Activated gamma-delta T cell treated with Interleukin-2 at 50 U/mL for 16 hours (primary cell): ENCODE results near the gene KRTAP10-10.
"Not testable (repeated sequence)": the region's sequence is repeated elsewhere in the genome, so short reads cannot be mapped to it uniquely, and the experiment has no call there.

Experiments
- DNase-seq: peaks from one replicate; pipeline ENCODE4 v3.0.0-alpha.2; 2020

Gene KRTAP10-10

DNA sequence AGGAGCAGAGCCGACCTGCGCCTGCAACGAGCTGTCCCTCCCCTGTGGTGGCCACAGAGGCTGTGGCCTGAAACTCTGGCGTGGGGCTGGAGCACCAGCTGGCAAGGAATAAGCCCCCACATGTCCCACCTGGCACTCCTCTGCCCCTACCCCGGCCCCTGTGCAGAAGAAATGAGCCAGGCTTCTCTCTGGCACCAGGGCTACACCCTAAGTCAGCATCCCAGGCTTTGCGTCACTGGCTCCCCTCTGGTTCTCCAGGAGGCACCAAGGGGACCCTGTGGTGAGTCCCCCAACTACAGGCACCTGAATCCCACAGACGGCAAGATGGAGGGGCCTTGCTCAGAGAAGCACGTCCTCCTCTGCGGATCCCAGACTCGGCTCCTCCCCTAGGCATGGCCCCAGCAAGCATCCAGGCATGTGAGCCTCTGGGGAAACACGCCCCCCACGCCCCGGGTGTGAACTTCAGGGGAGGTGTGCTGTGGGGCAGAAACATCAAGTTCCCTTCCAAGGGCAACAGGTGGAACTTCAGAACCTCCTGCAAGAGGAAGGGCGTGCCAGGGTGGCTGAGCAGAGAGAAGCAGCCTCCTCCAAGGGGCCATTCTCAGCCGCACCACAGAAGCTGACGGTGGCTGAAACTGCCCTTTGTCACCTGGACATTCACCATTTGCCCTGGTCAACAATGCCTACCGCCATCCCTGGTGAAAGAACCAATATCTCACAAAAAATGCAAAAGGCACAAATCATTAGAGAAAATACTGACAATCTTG is 33.9 kb upstream of the KRTAP10-10 start:
- no peak for DNase-seq

DNA sequence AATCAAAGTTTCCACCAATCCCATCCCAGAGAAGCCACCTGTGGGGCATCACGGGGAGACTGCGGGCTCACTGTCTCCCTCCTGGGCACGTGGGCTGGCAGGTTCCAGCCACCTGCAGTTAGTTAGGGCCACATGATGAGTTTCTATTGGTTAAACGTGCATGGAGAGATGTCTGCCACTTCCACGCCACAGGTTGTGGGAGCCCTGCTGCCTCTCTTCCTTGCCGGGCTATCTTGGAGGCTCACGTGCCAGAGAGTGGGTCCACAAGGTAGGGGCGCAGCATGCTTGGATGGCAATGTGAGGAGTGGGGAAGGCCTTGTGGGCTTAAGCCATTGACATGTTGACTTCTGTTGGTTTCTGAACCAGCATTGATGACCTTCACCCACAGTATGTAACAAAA is 33.2 kb upstream of the KRTAP10-10 start:
- DNase-seq, result no peak

DNA sequence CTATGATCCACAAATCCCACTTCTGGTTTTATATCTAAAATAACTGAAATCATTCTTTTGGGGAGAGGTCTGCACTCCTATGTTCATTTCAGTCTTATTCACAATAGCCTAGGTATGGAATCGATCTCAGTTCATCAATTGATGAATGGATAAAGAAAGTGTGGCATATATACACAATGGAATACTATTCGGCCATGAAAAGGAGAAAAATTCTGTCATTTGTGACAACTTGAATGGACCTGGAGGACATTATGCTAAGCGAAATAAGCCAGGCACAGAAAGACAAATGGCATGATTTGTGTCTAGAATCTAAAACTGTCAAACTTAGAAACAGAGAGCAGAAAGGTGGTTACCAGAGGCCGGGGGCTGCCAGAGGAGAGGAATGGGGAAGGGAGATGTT is 30.7 kb upstream of the KRTAP10-10 start:
- no peak for DNase-seq

DNA sequence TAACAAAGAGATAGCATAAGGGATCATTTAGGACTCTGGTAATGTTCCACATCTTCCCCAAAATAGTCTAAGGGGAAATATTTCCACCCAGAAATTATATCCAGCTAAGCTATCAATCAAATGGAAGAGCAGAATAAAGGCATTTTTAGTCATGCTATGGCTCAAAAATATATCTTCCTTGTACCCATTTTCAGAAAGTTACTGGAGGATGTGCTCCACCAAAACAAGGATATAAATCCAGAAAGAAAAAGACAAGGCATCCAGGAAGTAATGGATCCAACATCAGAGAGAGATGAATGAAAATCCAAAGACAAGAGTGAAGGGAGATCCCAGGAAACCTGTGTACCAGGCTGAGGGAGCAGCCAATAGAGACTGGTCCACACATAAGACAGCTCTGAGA is 28.0 kb upstream of the KRTAP10-10 start:
- DNase-seq, result no peak

DNA sequence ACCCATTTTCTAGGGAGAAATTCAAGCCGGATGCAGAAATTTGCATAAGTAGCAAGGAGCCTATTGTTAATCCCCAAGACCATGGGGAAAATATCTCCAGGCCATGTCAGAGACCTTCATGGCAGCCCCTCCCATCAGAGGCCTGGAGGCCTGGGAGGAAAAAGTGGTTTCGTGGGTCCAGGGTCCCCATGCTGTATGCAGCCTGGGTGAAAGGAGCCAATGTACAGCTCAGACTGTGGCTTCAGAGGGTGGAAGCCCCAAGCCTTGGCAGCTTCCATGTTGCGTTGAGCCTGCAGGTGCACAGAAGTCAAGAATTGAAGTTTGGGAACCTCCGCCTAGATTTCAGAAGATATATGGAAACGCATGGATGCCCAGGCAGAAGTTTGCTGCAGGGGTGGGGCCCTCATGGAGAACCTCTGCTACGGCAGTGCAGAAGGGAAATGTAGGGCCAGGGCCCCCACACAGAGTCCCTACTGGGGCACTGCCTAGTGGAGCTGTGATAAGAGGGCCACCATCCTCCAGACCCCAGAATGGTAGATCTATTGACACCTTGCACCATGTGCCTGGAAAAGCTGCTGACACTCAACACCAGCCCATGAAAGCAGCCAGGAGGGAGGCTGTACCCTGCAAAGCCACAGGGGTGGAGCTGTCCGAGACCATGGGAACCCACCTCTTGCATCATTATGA is 26.9 kb upstream of the KRTAP10-10 start:
- not testable (repeated sequence) for DNase-seq

DNA sequence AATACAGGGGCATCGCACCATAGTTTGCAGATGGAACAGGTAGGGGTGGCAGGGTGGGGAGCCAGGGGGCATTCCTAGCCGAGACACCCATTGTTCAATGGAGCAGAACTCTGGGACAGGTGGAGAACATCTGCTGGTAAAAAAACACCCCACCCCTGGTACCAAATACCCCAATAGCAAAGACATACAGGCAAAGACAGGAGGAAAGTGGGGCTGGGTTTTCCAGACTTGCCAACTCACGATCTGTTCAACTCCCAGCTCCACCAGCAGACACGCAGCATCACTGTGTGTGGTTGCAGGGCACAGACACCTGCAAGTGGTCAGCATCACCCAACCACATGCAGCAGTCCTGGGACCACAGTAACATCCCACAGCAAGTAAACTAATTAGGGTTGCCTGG is 25.6 kb upstream of the KRTAP10-10 start:
- DNase-seq, result no peak

DNA sequence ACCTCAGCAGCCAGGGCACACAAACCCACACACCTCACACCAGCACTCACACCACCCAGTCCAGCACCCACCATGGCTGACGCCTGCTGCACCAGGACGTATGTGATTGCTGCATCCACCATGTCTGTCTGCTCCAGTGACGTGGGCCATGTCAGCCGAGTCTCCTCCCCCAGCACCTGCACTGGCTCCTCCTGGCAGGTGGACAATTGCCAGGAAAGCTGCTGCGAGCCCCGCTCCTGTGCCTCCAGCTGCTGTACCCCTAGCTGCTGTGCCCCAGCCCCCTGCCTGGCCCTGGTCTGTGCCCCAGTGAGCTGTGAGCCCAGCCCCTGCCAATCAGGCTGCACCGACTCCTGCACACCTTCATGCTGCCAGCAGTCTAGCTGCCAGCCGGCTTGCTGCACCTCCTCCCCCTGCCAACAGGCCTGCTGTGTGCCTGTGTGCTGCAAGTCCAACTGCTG is 25.1 kb upstream of the KRTAP10-10 start, which contains the start of gene KRTAP10-8:
KRTAP10-8 (plus strand) TSS at position 51 of the 458 bp plus-strand sequence; CDS start at position 73, 22 bp downstream.
- DNase-seq, result no peak

DNA sequence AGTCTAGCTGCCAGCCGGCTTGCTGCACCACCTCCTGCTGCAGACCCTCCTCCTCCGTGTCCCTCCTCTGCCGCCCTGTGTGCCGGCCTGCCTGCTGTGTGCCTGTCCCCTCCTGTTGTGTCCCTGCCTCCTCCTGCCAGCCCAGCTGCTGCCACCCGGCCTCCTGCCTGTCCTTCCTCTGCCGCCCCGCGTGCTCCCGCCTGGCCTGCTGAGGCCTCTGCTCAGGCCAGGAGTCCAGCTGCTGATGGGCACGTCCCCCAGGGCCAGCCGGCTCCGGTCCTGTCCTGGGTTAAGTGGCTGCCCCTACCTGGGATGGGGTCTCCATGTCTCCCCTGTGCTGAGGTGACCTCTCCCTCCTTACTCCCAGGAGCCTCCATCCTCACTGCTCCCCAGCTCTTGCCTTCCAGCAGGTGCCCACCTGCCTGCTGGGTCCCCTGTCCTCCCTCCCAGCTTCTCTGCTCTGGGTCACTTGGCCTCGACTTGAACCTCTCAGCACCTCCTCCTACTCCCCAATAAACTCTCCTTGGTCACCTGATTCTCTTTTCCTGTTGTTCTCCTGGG is 24.4 kb upstream of the KRTAP10-10 start:
- DNase-seq, result no peak

DNA sequence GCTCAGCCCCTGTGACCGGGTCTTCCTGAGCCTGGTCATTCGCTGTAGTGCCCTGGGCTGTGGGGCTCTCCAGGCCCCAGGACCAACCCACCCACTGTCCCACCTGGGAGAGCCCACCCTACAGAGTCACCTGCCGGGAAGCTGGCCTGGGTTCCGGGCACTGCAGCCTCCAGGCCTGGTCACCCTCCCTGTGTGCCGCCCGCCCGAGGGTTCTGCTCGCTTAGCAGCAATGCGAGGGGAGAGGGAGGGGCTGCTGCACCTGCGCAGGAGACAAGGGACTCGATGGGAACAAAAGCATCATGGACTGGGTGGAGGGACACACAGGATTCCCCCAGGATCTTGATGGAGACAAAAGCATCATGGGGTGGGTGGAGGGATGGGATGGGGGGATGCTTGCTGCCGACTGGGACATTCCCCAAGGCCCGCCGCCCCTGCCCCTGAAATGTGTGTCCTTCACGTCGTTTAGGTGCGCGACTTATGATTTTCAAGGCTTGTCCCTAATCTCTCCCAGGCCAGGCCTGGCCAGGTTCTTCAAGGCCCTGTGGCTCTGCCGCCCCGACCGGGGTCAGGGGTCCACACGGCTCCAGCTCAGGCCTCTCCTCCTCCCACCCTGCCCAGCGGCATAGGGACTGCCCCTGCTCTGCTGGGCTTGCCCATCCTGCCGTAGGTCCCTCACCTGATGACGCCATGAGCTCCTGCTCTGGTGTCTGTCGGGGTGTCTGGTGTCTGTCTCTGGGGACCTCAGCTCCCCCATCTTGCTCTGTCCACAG is 23.6 kb upstream of the KRTAP10-10 start:
- no peak for DNase-seq

DNA sequence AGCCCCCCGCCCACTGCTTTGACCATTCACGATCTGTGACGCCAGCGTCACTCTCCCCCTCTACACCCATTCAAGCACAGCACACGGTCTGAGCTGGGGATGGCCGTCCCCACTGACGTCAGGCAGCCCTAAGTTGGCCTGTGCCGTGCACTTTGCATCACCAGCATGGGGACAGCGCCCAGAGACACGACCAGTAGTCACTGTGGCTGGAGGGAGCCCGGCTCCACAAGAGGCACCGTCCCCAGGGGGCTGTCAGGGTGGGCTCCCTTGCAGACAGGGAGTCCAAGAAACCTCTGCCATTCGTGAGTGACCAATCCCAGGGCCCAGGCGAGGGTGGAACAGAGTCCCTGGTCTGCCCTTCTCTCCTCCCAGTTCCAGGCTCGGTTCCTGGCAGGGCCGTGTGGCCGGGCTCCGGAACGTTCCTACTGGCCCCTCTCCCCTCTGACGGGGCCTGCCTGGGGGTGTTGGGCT is 23.0 kb upstream of the KRTAP10-10 start:
- DNase-seq, result no peak

DNA sequence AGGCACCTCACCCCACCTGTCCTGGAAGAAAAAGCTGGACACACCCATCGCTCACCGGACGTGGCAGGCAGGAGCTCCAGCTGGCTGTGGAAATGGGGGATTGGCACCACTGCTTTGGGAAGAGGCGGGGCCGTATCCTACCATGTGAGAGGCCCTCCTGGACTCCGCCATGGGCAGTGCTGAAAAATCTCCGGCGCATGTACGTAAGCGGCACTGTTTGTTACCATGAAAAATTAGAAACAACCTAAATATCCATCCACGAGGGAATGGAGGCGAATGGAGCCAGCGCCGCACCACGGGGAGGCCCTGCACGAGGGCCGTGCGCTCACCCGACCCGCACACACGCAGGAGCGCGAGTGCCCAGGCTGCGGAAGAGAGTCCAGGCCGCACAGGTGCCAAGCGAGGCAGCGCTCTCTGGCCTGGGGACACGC is 22.2 kb upstream of the KRTAP10-10 start:
- no peak for DNase-seq

DNA sequence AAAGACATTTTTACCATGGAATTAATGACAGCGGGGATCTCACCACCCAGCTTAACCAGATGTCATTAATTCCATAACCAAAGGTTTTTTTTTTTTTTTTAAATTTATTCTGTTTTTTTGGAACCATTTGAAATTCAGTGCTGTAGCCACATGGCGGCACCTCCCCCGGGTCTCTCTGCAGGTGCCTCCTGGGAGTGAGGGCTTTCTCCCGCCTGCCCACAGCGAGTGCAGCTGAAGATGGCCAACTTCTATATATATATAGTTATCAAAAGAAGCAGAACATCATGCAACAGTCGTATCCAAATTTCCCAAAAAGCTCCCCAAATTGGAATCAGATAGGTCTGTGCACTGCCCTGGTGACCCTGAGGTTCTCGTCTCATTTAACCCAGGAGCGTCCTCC is 21.7 kb upstream of the KRTAP10-10 start:
- DNase-seq, result no peak

DNA sequence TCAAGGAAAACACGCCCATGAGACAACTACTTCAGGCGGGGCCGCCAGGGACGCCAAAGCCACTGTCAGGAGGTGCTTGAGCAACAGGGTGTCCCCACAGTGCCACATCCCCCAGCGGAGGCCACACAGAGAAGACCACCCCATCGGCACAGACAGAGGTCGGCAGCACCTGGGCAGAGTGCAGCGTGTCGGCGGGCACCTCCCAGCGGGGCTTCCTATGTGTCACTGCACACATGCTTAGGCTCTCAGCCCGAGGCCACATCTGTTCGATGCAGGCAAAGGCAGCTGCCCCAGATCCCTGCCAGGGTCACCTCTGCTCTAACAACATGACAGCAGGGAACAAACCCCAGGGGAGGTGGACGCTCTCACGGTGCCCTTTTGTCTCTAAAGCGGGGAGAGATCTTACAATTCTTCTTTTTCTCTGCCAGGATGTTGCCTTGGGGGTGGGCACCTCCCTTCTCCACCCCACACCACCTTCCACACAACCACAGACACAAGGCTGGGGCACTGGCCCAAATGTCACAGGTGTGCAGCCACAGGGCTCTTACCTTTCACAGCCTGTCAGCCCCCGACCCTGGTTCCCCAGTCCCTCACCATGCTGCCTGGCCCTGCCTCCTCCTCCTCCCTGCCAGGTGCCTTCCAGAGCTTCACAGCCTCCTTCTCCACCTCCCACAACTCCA is 21.1 kb upstream of the KRTAP10-10 start:
- DNase-seq, result no peak

DNA sequence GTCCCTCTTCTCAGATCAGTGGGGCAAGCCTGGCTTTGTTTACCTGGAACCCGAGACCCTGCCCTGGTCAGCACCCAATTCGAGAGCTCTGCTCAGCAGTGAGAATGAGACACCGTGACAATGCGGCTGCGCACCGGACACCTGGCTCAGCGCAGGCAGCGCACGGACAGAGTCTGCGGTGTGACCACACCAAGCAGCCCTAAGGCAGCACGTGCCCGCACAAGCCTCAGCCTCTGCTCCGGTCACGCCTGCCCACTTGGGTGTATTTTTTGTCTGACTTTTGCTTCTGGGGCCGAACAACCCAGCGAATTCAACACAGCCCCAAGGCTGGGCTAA is 20.6 kb upstream of the KRTAP10-10 start:
- no peak for DNase-seq

DNA sequence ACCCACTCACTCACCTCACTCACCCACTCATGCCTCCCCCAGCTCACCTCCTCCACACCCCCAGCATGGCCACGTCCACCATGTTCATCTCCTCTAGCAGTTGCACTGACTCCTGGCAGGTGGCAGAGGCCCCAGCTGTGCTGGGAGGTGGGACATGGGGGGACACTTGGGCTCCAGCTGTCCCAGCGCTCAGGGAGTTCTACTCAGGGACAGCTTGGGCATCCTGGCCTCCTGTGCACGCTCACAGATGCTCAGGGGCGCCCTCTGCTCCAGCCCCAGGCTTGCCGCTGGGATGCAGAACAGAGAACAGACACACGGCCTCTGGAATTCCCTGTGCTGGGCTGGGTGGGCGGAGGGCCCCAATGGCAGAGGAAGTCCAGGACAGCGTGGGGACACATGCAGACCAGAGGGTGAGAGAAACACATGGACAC is 20.1 kb upstream of the KRTAP10-10 start:
- no peak for DNase-seq

DNA sequence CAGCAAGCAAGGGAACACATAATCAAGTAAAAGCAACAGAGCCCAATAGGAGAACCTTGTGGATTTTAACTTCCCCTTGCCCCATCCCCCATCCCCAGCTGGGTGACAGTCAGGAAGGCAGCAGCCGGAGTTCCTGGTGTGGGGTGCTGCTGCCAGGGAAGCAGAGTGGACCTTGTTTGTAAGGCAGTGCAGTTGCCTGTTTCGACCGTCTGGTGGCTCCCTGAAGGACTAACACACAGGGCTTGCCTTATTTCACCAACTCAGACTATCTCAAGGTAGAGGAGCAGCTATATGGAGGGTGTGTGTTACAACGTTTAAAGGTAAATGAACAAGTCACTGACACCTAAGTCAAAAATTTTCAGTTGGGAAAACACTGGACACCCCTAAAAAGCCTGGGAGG is 18.7 kb upstream of the KRTAP10-10 start:
- no peak for DNase-seq

DNA sequence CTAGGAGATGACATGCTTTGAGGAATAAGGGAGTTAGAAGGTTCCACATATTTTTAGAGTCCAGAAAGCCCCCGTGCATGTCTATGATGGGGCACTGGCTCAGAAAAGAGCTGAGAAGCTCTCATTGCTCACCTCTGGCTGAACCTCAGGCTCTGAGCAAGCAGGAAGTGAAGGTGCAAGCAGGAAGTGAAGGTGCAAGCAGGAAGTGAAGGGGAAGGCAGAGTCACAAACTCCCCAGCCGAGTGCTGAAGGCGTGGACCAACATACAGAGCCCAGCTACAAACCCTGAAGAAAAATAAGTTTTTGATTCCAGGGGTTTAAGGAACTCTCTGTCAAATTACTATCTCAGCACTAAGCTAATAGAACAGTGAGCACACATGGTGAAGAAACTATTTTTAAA is 18.2 kb upstream of the KRTAP10-10 start:
- peak; percentile 67 for DNase-seq

DNA sequence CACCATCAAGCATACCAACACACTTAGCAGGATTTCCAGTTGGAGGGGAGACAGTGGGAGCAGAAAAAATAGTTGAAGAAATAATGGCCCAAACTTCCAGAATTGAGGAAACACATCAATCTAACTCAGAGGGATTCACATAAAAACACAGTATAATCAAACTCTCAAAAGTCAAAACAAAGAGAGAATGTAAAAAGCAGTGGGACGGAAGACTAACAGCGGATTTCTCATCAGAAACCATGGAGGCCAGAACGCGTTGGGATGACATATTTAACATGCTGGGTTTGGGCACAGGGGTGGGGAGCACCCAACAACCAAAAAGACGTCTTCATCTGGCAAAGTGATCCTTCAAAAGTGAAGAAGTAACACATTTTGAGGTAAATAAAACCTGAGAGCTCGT is 17.3 kb upstream of the KRTAP10-10 start:
- no peak for DNase-seq

DNA sequence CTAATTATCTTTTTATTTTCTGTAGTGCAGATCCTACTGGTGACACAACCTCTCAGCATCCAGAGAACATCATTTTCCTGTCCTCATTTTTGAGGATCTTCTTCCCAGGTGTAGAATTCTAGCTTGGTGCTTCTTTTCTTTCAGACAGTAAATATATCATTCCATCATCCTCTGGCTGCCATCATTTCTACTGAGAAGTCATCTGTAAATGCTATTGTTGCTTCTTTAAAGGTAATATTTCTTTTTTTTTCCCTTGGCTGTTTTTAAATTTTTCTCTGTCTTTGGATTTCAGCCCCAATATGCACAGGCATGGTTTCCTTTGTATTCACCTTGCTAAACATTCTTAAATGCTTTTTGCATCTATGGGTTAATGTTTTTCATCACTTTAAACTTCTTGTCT is 13.6 kb upstream of the KRTAP10-10 start:
- DNase-seq, result no peak

DNA sequence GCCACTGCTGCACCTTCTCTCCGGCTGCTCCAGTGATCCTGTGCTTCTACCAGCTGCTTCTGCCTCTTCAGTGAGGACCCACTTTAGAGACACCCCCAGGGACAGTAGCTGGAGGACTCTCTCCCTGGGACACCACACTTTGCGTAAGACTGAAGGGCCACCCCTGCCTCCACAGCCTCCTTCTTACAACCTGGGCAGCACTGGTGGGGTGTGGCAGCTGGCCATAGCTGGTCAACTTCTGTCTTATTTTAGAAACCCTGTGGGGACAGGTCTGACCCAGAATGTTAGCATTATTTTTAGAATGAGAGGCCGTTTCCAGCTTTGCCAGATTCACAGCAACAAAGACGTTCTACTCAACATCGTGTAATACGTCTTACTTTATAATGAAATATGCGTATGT is 11.4 kb upstream of the KRTAP10-10 start:
- DNase-seq, result no peak

DNA sequence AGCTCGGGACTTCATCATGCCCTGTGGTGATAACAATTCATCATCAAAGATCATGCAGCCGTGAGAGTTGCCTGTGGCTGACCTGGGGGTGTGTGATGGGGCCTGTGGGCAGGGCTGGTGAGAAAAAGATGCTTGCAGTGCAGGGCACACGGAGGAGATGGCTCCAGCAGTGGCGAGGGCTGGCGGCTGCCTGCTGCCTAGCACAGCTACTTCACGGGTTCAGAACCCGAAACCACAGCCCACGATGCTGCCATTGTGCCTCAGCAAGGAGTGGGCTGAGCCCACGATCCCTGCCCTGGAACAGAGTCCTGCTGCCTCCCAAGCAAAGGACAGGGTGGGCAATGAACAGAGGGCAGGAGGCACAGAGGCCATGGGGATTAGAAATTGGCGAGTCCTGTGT is 10.9 kb upstream of the KRTAP10-10 start:
- no peak for DNase-seq

DNA sequence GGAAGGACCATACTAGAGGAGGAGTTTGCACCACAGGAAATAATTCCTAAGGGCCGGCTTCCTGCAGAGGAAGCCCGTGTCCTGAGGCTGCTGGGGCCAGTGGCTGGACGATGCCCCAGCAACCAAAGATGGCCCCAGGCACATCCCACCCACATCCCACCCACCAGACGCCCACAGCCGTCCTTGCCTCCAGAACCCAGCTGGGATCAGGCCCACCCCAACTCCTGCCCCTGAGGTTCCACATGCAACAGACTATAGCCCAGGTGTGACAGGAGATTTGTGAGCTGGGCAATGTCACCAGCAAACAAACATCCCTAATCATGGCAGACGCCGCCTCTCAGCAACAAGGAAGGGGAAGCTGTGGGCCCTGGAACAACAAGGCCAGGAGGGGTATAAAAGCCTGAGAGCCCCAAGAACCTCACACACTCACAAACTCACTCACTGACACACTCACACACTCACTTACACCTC is 10.4 kb upstream of the KRTAP10-10 start, which contains the start of gene KRTAP10-9:
KRTAP10-9 (plus strand) TSS at position 421 of the 471 bp plus-strand sequence. CDS start 79 bp downstream, outside the sequence.
- no peak for DNase-seq
